HepG2 (cell line): ENCODE measurements around the gene NDUFA13. TPM values are rescaled to one million over a fixed set of nuclear protein-coding genes. Genes with fewer than 3 reads are reported as not detected.

Experiments used
- ATAC-seq: fragments of 200-7000 bp; cut with Tn5 transposase; 3 replicates; pipeline ENCODE4 v1.9.1; 2020; ENCODE audit warnings: mild to moderate bottlenecking, moderate library complexity
- BruUV-seq: library from RNA; stranded (reverse); fragments of 400-500 nt; replicated peaks from 2 replicates; lab custom pipeline; 2021; lab: Mats Ljungman, UMichigan
- CTCF ChIA-PET: fragments of 300-600 bp; formaldehyde crosslinking; extraction: SDS; loops from one replicate; lab custom pipeline; 2021; ENCODE audit warnings: low total read pairs, inconsistent platforms, low intra/inter-chr PET ratio; lab: Yijun Ruan, JAX
- POLR2A ChIA-PET: fragments of 350-600 bp; sonication (Branson Sonifier 250); formaldehyde crosslinking; loops from one replicate; lab custom pipeline; 2020; ENCODE audit warnings: antibody characterized with exemption, inconsistent platforms; lab: Yijun Ruan, JAX
- DNase-seq: peaks from one replicate; pipeline ENCODE4 v3.0.0-alpha.2; 2015; ENCODE audit warnings: low spot score
- FAIRE-seq: peaks from 3 replicates; lab custom pipeline; 2011; peaks lifted over from hg19 to GRCh38; lab: Jason Lieb, UNC
- H2AFZ ChIP-seq: one replicate; pipeline ENCODE4 v1.6.1; 2011; ENCODE audit warnings: low read length, inconsistent platforms
- H3K27ac ChIP-seq: fragments of 300-600 bp; 3 replicates; pipeline ENCODE4 v1.8.0; 2011; ENCODE audit warnings: mixed run types, mild to moderate bottlenecking, mixed read lengths, low read length, inconsistent platforms; ENCODE audit not compliant: insufficient read depth; ENCODE audit errors: extremely low read length
- H3K27me3 ChIP-seq, 2 experiments: fragments of 200-600 bp in 1 of 2; 2 replicates in 1 of 2; 3 replicates in 1 of 2; pipeline versions ENCODE4 v1.6.0 to v1.8.0; 2011; ENCODE audit warnings: low read length in 2 of 2, mild to moderate bottlenecking in 2 of 2, moderate library complexity in 2 of 2, inconsistent platforms in 1 of 2; ENCODE audit not compliant: insufficient read depth in 2 of 2, control insufficient read depth in 1 of 2
- H3K36me3 ChIP-seq, 2 experiments: fragments of 200-600 bp in 1 of 2; replicated peaks in 1 of 2; 2 replicates in 1 of 2; 3 replicates in 1 of 2; pipeline versions ENCODE4 v1.5.1 to v1.8.0; 2011; ENCODE audit warnings: low read length in 2 of 2, inconsistent platforms in 1 of 2; ENCODE audit not compliant: insufficient read depth in 2 of 2, control insufficient read depth in 1 of 2
- H3K4me1 ChIP-seq: 2 replicates; pipeline ENCODE4 v1.5.1; 2012; ENCODE audit warnings: low read length, inconsistent platforms; ENCODE audit not compliant: insufficient read depth
- H3K4me2 ChIP-seq: 2 replicates; pipeline ENCODE4 v1.6.0; 2011; ENCODE audit warnings: low read depth, low read length, inconsistent platforms
- H3K4me3 ChIP-seq, 3 experiments: fragments of 200-600 bp in 1 of 3; sonication (generic), shearing (Covaris generic) in 1 of 3; replicated peaks in 1 of 3; 2 replicates each; pipeline ENCODE4 v1.5.1; 2011 to 2016; ENCODE audit warnings: low read length in 3 of 3, inconsistent platforms in 2 of 3, low read depth in 2 of 3, mild to moderate bottlenecking in 2 of 3, control low read depth in 1 of 3, mixed read lengths in 1 of 3; ENCODE audit not compliant: insufficient read depth in 1 of 3
- H3K79me2 ChIP-seq: one replicate; pipeline ENCODE4 v1.6.1; 2011; ENCODE audit warnings: low read length, inconsistent platforms; ENCODE audit not compliant: insufficient read depth
- H3K9ac ChIP-seq: 2 replicates; pipeline ENCODE4 v1.6.0; 2011; ENCODE audit warnings: mild to moderate bottlenecking, low read depth, low read length, inconsistent platforms; ENCODE audit not compliant: insufficient read depth
- H3K9me3 ChIP-seq: 2 replicates; pipeline ENCODE4 v1.5.1; 2012; ENCODE audit warnings: mild to moderate bottlenecking, low read length
- H4K20me1 ChIP-seq: 2 replicates; pipeline ENCODE4 v1.6.0; 2011; ENCODE audit warnings: inconsistent platforms, mild to moderate bottlenecking, low read length, moderate library complexity; ENCODE audit not compliant: insufficient read depth
- AGO2 ChIP-seq: fragments of 200-400 bp; formaldehyde crosslinking; optimal IDR thresholded peaks from 2 replicates; pipeline ENCODE3; 2017; ENCODE audit warnings: mild to moderate bottlenecking, low read depth, low read length, moderate library complexity
- BCLAF1 ChIP-seq: fragments of 450-650 bp; IDR thresholded peaks from 2 replicates; pipeline ENCODE4 v1.6.1; 2017; ENCODE audit warnings: mild to moderate bottlenecking
- HINFP ChIP-seq: sonication (generic); formaldehyde crosslinking; IDR thresholded peaks from 2 replicates; pipeline ENCODE4 v1.4.0; 2020; ENCODE audit warnings: low read depth, mild to moderate bottlenecking, missing genetic modification reagents
- HMGA1 ChIP-seq: sonication (generic); formaldehyde crosslinking; conservative IDR thresholded peaks from 2 replicates; pipeline ENCODE4 v1.4.0; 2020; ENCODE audit warnings: missing genetic modification reagents
- SUZ12 ChIP-seq: fragments of 150-350 bp; IDR thresholded peaks from 2 replicates; pipeline ENCODE4 v1.6.1; 2014; ENCODE audit warnings: low read depth, low read length
- ZNF3 ChIP-seq: IDR thresholded peaks from 2 replicates; pipeline ENCODE4 v1.7.0; 2017; ENCODE audit warnings: inconsistent platforms
- WGBS: methylation state at CpG from one replicate; pipeline ENCODE4 v1.1.6; 2017; ENCODE audit warnings: low lambda C conversion rate; 5-methylcytosine and 5-hydroxymethylcytosine counted together
- in situ Hi-C: cut with HindIII; loops from 2 replicates; pipeline ENCODE4 v1.10.0; 2017; ENCODE audit warnings: low pct_unique_long_range_greater_than_20kb; ENCODE audit not compliant: extremely low pct_ligation_motif_present
- intact Hi-C: fragments of 100-400 bp; cut with micrococcal nuclease; formaldehyde crosslinking; loops from one replicate; pipeline ENCODE4 v1.10.0; 2022; ENCODE audit not compliant: unreplicated experiment
- polyA plus RNA-seq, 8 experiments: library from polyadenylated mRNA; depleted of rRNA in 3 of 8; stranded (reverse) in 7 of 8; unstranded in 1 of 8; fragments of >200 nt; fragmentation: Illumina TruSeq in 4 of 8; extraction: Trizol in 4 of 8; gene quantifications; 2 replicates each; pipeline versions ENCODE4 v1.2.1 to v1.2.3, GENCODE V29; 2011 to 2016; ENCODE audit warnings: low read depth in 4 of 8, missing spikeins in 1 of 8, mixed read lengths in 1 of 8; ENCODE audit not compliant: insufficient read depth in 1 of 8
- total RNA-seq, 5 experiments: library from RNA; depleted of rRNA; stranded (reverse); fragments of >200 nt; fragmentation: Illumina TruSeq; extraction: Trizol; gene quantifications; 2 replicates each; pipeline ENCODE4 v1.2.3, GENCODE V29; 2016; ENCODE audit warnings: low read depth in 1 of 5

Gene NDUFA13
- total and polyA plus RNA-seq, 2 of the 13 experiments (the other 11 are each of a cell fraction or from before 2014, with no cell fraction given): 337 to 366 TPM

GRCh38 chr19:19502281-19502680, 13.7 kb upstream of the NDUFA13 start:
- Histone ChIP-seq H3K27ac (no peak overlapping the region), H3K4me1 (no peaks in the 10 kb centered on the region), H3K79me2 (no peaks in the 10 kb centered on the region), H3K4me2 (no peak overlapping the region), H3K36me3 (peaks cover 26 to 86% of the 10 kb centered on the region in 2 experiments; a peak in 4 of 5 replicates), H3K9ac (no peak overlapping the region)
- no TSS peak for BruUV-seq
- CTCF ChIA-PET: no interaction called here
- POLR2A ChIA-PET: no interaction called here
- WGBS: 97% methylated on average over 14 of the region's 19 CpGs
- no peak for TF ChIP-seq BCLAF1
- TF ChIP-seq ZNF3 (CRISPR knock-in tag): no peak
- TF ChIP-seq HINFP (CRISPR knock-in tag): no peak
- peak; percentile 59 for TF ChIP-seq AGO2
- TF ChIP-seq SUZ12: no peak
- no peak for TF ChIP-seq HMGA1 (CRISPR knock-in tag)
- TF ChIP-seq, all 625 proteins: peak for 1
- intact Hi-C loops: no loop called here
- H3K27me3 ChIP-seq: no peaks in the 10 kb centered on the region
- H2AFZ ChIP-seq: no peak overlapping the region
- H3K4me3 ChIP-seq: no peak overlapping the region
- DNase-seq (no peak), ATAC-seq (no peak), FAIRE-seq (no peak)
- H3K9me3 ChIP-seq: no peaks in the 10 kb centered on the region
- in situ Hi-C loops: no loop called here
- H4K20me1 ChIP-seq: no peaks in the 10 kb centered on the region
